Measurements from ENCODE around the gene FUZ. TPM values are rescaled to one million over a fixed set of nuclear protein-coding genes. Genes with fewer than 3 reads are reported as not detected.
A peak's percentile ranks its signal among the peaks of the same experiment; 100 is the strongest.

Gene FUZ
- total and polyA plus RNA-seq, 2 of the 4 experiments (the other 2 are of a cell fraction) = 12.1 to 14.3 TPM

DNA sequence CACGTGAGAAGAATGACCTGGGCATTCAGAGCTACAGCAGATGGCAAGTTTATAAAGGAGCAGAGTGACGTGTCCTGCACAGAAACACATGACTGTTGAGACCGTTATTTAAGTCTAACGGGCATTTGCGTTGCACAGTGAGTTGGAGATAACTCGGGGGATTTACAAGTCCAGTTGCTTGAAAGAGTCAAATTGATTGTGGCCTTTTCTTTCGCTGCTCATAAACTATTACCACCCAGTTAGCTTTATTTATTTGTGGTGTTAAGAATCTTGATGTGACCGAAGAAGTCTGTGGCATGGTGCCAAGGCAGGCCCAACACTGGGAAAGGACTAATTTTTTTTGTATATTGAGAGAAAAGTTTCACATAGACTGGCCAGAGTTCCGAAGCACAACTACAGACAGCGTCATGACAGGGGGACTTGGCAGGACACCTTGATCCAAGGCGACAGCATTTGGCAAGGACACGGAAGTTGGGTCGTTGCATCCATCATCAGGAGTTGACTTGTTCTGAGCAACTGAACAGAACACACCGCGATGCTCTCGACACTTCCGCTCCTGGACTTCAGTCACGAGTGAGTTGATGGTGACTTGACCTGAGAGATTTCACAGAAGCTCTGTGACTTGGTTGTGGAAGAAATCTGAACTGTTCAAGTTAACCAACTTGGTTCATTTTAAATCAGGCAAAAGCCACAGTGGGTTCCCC, 25.9 kb upstream of the FUZ start:
- POLR2A ChIA-PET (ENCODE audit: unreplicated experiment) = no interaction called here
- H2AFZ ChIP-seq (replicated peaks; ENCODE audit: low read length, poor library complexity) = no peak overlapping the region
- H3K18ac ChIP-seq (ENCODE audit: low read depth, low read length) = no peak overlapping the region
- no peak overlapping the region for H2AK9ac ChIP-seq (replicated peaks; ENCODE audit: low read depth, low read length, poor library complexity)
- no peak overlapping the region for H3K4me3 ChIP-seq (ENCODE audit: insufficient read depth, low read depth, low read length)
- H4K8ac ChIP-seq (ENCODE audit: low read depth in 2 of 2, low read length in 2 of 2) = no peak overlapping the region
- H3K4ac ChIP-seq (ENCODE audit: low read depth, low read length) = no peak overlapping the region
- BruUV-seq (replicated peaks) = TSS peak; percentile 66
- peaks cover 5% of the 10 kb centered on the region; the same call in 1 of the 2 replicates for H3K9me1 ChIP-seq (ENCODE audit: insufficient read depth, low read length)
- no peak overlapping the region for H3K14ac ChIP-seq (replicated peaks; ENCODE audit: low read depth, low read length)
- peaks cover 0 to 20% of the 10 kb centered on the region in 2 experiments; a peak in 2 of 4 replicates for H3K79me1 ChIP-seq (ENCODE audit: low read depth in 1 of 2, low read length in 2 of 2)
- no peak overlapping the region for H4K5ac ChIP-seq (ENCODE audit: low read depth, low read length)
- DNase-seq (no peak), ATAC-seq (ENCODE audit: low read depth) (no peak)
- H4K20me1 ChIP-seq (ENCODE audit: insufficient read depth, low read length) = no peaks in the 10 kb centered on the region; the same call in 1 of the 2 replicates
- H3K56ac ChIP-seq (ENCODE audit: extremely low read depth, insufficient read depth, low read length) = no peak overlapping the region
- H3K4me1 ChIP-seq (ENCODE audit: control insufficient read depth, insufficient read depth, low read length) = no peaks in the 10 kb centered on the region
- no peak overlapping the region for H2BK5ac ChIP-seq (ENCODE audit: low read depth, low read length, poor library complexity, severe bottlenecking)
- CTCF ChIA-PET = interaction anchor here (0.8 kb wide), 1 partner anchor 9 kb away, joined by 3 read pairs; no protein-coding TSS in a partner anchor
- dilution Hi-C loops (cut with HindIII; ENCODE audit: low sequenced_read_pairs, unreplicated experiment) (no loop called here), in situ Hi-C loops (cut with MboI; ENCODE audit: low sequenced_read_pairs) (no loop called here), intact Hi-C loops (cut with micrococcal nuclease) (no loop called here)
- no peak overlapping the region for H3K23ac ChIP-seq (ENCODE audit: low read depth, low read length)
- no peak overlapping the region for H3K27ac ChIP-seq (ENCODE audit: insufficient read depth, low read length)
- 60% methylated on average over 8 of the region's 18 CpGs; no CpG with 5 or more reads in 1 of the 2 experiments for WGBS, 2 experiments (ENCODE audit: extremely low coverage in 2 of 2, insufficient read length in 1 of 2)
- no peak overlapping the region for H3K9ac ChIP-seq (ENCODE audit: low read depth, low read length)
- H3K27me3 ChIP-seq (ENCODE audit: control insufficient read depth, insufficient read depth, low read length) = no peaks in the 10 kb centered on the region
- peaks cover 57% of the 10 kb centered on the region for H3K36me3 ChIP-seq (ENCODE audit: control insufficient read depth, insufficient read depth, low read length)
- H2BK120ac ChIP-seq (ENCODE audit: low read depth, low read length) = no peak overlapping the region
- H2BK20ac ChIP-seq (ENCODE audit: low read depth, low read length) = no peak overlapping the region
- H3K9me3 ChIP-seq (ENCODE audit: control insufficient read depth, insufficient read depth, low read length) = no peaks in the 10 kb centered on the region
- no peak overlapping the region for H4K91ac ChIP-seq (ENCODE audit: insufficient read depth, low read depth, low read length)
- TF ChIP-seq RAD21 (IDR thresholded peaks at IDR 0.05; ENCODE audit: low read length) (no peak), MAZ (IDR thresholded peaks at IDR 0.05; ENCODE audit: borderline replicate concordance, low read depth, low read length) (no peak), MAFK (IDR thresholded peaks at IDR 0.05; ENCODE audit: low read depth, low read length) (no peak), SMC3 (IDR thresholded peaks at IDR 0.05; ENCODE audit: low read depth, low read length) (no peak), CEBPB (IDR thresholded peaks at IDR 0.05; ENCODE audit: low read depth, low read length) (no peak), RFX5 (IDR thresholded peaks at IDR 0.05; ENCODE audit: low read depth, low read length) (no peak), BHLHE40 (IDR thresholded peaks at IDR 0.05; ENCODE audit: low read depth, low read length) (no peak)
- TF ChIP-seq, protein P1, sequence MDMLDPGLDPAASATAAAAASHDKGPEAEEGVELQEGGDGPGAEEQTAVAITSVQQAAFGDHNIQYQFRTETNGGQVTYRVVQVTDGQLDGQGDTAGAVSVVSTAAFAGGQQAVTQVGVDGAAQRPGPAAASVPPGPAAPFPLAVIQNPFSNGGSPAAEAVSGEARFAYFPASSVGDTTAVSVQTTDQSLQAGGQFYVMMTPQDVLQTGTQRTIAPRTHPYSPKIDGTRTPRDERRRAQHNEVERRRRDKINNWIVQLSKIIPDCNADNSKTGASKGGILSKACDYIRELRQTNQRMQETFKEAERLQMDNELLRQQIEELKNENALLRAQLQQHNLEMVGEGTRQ (IDR thresholded peaks at IDR 0.05; ENCODE audit: low read depth, low read length) = no peak
- TF ChIP-seq, protein P2, sequence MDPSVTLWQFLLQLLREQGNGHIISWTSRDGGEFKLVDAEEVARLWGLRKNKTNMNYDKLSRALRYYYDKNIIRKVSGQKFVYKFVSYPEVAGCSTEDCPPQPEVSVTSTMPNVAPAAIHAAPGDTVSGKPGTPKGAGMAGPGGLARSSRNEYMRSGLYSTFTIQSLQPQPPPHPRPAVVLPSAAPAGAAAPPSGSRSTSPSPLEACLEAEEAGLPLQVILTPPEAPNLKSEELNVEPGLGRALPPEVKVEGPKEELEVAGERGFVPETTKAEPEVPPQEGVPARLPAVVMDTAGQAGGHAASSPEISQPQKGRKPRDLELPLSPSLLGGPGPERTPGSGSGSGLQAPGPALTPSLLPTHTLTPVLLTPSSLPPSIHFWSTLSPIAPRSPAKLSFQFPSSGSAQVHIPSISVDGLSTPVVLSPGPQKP (IDR thresholded peaks at IDR 0.05; ENCODE audit: borderline replicate concordance, low read depth, low read length) = no peak
- H2BK15ac ChIP-seq (ENCODE audit: low read depth, low read length) = no peak overlapping the region
- no peak overlapping the region for H3K4me2 ChIP-seq (ENCODE audit: low read depth, low read length)
- no peak overlapping the region for H2AK5ac ChIP-seq (ENCODE audit: low read depth, low read length)

All from IMR-90 (cell line).